Stimulated activated CD4-positive, alpha-beta T cell treated with anti-CD3 and anti-CD28 coated beads, TNF-alpha, amount 100 ng/mL, for 48 hours (primary cell): ENCODE measurements around the gene SAAL1.

Experiments used
- DNase-seq, 3 donors: peaks; one replicate each; pipeline ENCODE4 v3.0.0-alpha.2; 2020; ENCODE audit warnings: low read depth in 3 of 3

Gene SAAL1

GRCh38 chr11:18081551-18081950 lies 24.3 kb downstream of the SAAL1 start:
- DNase-seq, result no peak

- no peak for DNase-seq
Measured at GRCh38 chr11:18080451-18080850, 25.4 kb downstream of the SAAL1 start.

GRCh38 chr11:18078909-18079308 lies 27.0 kb downstream of the SAAL1 start:
- no peak for DNase-seq

GRCh38 chr11:18075444-18075843 lies 30.4 kb downstream of the SAAL1 start:
- DNase-seq, result no peak

- DNase-seq, result no peak
Measured at GRCh38 chr11:18071098-18071705, 34.7 kb downstream of the SAAL1 start.

- no peak for DNase-seq
Measured at GRCh38 chr11:18067372-18067771, 38.5 kb downstream of the SAAL1 start.

DNA sequence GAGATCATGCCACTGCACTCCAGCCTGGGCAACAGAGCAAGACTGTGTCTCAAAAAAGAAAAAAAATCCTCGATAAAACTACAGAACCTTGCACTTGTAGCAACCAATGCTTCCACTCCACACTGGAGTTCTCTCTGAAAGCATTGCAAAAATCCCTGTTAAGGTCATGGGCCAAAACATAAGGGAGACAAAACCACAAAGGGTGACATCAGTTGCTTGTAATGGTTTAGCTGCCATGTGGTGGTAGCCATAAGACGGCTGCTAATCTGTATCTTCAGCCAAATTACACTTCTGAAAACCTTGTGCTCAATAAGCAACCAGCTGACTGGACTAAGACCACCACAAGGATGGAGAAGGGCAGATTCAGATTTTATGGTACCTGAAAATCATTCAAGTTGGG lies 39.3 kb downstream of the SAAL1 start:
- no peak for DNase-seq

GRCh38 chr11:18065572-18065971 lies 40.3 kb downstream of the SAAL1 start:
- DNase-seq, result no peak

GRCh38 chr11:18064450-18065054 lies 41.3 kb downstream of the SAAL1 start:
- no peak for DNase-seq

GRCh38 chr11:18063862-18064434 lies 41.9 kb downstream of the SAAL1 start:
- DNase-seq, result no peak

- no peak for DNase-seq
Measured at GRCh38 chr11:18063125-18063524, 42.8 kb downstream of the SAAL1 start.

- no peak for DNase-seq
Measured at GRCh38 chr11:18061351-18061750, 44.5 kb downstream of the SAAL1 start.

DNA sequence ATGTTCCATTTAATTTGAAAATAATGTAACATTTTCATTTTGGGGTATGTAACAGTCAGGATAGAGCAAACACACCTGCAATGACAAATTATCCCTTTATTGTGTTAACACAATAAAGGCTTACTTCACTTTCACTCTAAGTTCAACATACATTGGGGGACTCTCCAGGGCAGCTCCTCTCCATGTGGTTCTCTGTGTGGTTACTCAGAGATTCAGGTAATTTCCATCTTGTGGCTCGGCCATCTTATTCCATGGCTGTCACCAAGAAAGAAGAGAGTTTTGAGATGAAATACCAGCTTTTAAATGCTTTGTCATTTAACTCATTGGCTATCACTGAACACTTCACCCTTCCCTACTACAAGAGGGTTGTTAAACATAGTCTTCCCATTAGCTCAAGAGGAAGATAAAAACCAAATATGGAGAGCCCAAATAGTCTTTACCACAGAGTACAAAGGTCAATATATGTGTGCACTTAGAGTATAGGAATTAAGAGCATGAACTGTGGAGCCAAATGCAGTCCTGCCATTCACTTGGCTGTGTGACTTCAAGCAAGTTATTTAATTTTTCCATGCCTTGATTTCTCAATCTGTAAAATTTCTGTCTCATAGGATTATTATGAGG lies 49.2 kb downstream of the SAAL1 start:
- DNase-seq, result no peak

DNA sequence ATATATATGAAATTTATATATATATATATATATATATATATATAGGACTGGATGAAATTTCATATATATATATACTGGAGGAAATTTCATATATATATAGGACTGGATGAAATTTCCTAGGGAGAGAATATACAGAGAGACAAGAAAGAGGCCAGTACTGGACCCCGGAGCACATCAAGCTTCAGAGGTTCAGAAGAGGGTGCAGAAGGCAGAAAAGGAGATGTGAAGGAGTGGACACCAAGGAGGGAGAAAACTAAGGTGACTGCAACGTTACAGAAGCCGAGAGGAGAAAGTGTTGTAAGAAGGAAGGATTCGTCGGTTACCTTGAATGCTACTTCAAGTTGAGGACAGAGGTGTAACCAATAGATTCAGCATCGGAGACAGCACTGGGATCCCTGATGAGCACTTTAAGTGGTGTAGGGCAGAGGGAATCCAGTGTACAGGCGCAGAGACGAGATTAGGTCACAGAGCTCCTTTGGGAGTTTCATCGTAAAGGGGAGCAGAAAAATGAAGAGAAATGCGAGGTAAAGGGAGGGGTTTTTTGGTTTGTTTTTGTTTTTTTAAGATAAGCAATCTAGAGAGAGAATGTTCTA lies 51.3 kb downstream of the SAAL1 start:
- no peak for DNase-seq

DNA sequence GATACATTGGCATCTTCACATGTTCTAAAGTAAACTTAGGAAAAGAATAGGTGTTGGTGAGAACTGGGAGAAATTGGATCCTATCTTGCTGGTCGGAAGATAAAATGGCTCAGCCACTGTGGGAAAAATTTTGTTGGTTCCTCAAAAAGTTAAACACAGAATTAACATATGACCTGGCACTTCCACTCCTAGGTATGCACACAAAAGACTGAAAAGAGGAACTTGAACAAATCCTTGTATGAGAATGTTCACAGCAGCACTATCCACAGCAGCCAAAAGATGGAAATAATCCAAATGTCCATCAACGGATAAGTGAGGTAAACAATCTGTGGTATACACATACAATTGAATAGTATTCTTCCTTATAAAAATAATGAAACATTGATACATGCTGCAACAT lies 55.0 kb downstream of the SAAL1 start:
- DNase-seq, result no peak

DNA sequence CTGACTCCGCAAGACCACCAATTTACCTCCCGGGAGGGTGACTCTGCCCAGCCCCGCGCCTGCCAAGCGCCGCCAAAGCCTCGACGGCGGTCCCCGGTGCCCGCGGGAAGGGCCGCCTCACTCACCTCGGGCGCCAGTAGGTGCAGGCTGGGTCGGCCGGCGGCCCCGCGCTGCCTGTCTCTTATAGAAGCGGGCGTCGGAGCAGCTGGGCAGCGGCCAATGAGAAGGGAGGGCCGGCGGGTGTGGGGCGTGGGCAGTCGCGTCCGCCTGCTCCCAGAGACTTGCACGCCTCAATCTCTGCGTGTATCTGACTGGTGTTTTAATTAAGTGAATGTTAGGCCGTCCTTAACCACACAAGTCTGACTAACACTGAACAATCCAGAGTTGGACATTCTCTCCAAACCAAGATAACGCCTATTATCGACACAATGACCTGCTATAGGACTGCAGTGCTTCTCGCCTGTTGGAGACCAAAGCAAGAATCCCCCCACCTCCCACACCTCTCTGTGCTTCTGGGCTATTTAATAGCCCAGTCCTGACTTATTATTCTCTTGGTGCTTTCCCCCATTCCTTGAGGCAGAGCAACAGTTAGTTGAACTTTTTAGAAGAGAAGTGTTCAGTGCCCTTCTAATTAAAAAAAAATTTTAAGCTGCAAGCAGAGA lies 59.6 kb downstream of the SAAL1 start, which contains the start of gene TPH1:
TPH1 (minus strand) TSS at position 154 of the 662 bp plus-strand sequence. CDS start 5,507 bp downstream, outside the sequence.
- DNase-seq, result no peak

- DNase-seq, result no peak
Measured at GRCh38 chr11:18036456-18036855, 69.4 kb downstream of the SAAL1 start.
